ENCODE measurements around the gene KCTD20.

DNA sequence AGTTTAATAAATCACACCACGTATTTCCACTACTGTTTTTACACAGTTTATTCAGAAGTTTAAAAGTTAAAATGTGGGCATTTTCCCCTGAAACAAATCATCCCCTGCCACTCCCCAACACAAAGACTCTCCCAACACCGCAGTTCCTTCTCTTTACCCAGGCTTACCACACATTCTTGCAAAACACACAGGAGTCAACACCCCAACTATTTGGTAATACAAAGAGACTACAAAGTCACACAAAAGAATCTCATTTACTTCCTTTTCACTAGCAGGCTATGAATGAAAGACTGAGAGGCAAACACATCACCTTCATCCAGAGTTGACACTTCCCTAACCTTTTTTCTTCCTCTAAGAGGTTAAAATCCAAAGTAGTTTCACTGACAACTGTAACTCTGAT, 51.1 kb downstream of the KCTD20 start:
- no peak for TF ChIP-seq EZH2 (IDR thresholded peaks at IDR 0.05; ENCODE audit: low read length)
- TF ChIP-seq, protein P1, sequence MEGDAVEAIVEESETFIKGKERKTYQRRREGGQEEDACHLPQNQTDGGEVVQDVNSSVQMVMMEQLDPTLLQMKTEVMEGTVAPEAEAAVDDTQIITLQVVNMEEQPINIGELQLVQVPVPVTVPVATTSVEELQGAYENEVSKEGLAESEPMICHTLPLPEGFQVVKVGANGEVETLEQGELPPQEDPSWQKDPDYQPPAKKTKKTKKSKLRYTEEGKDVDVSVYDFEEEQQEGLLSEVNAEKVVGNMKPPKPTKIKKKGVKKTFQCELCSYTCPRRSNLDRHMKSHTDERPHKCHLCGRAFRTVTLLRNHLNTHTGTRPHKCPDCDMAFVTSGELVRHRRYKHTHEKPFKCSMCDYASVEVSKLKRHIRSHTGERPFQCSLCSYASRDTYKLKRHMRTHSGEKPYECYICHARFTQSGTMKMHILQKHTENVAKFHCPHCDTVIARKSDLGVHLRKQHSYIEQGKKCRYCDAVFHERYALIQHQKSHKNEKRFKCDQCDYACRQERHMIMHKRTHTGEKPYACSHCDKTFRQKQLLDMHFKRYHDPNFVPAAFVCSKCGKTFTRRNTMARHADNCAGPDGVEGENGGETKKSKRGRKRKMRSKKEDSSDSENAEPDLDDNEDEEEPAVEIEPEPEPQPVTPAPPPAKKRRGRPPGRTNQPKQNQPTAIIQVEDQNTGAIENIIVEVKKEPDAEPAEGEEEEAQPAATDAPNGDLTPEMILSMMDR (optimal IDR thresholded peaks at IDR 0.05 in 1 of 3, IDR thresholded peaks at IDR 0.05 in 1 of 3, conservative IDR thresholded peaks at IDR 0.05 in 1 of 3; ENCODE audit: extremely low read depth in 1 of 3, insufficient read depth in 2 of 3, low read length in 3 of 3), result no peak
